HG03432 (cell line): ENCODE data around the gene KRTAP5-2.
A peak's percentile ranks its signal among the peaks of the same experiment; 100 is the strongest.
"Not testable (repeated sequence)": the region's sequence is repeated elsewhere in the genome, so short reads cannot be mapped to it uniquely, and the experiment has no call there.

Experiments used
- ATAC-seq: cut with Tn5 transposase; IDR thresholded peaks from one replicate; pipeline ENCODE4 v1.9.1; 2021; ENCODE audit warnings: mild to moderate bottlenecking, moderate library complexity; ENCODE audit not compliant: unreplicated experiment

Gene KRTAP5-2

DNA sequence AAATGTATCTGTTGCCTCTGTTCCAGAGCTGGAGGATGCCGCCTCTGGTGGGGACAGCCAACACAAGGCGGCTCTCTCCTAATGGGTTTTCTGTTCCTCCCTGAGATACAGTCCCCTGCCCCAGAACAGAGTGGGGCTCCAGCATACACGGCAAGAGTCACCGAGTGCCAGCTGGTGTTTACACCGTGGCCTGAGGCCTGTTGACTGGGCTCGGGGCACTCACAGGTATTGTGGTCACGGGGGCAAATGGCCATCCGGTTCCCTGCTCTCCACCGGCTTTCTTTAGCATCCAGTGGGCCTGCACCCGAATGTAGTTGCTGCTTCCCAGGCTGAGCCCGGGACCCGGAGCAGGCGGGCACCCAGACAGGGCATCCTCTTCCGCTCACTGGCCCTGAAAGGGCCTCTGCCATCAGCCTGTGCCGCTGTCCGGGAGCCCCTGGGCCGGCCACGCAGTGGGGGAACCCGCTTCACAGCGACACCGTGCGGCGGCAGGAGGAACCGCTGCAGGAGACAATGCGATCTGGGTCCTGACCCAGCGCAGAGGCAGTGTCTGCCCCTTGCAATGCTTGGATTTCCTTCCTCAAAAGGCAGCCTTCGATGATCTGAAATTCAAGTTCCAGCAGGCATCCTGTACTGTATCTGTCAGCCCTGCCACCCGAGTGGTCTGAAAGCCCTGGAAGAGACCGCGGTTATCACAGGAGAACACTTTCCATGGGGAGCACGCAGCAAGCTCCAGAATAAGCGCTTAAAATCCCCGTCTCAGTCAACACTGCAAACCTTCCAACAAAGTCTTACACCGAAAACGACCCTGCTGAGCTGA lies 30.6 kb upstream of the KRTAP5-2 start:
- ATAC-seq = no peak

GRCh38 chr11:1625541-1625940 lies 27.4 kb upstream of the KRTAP5-2 start:
- ATAC-seq = no peak

DNA sequence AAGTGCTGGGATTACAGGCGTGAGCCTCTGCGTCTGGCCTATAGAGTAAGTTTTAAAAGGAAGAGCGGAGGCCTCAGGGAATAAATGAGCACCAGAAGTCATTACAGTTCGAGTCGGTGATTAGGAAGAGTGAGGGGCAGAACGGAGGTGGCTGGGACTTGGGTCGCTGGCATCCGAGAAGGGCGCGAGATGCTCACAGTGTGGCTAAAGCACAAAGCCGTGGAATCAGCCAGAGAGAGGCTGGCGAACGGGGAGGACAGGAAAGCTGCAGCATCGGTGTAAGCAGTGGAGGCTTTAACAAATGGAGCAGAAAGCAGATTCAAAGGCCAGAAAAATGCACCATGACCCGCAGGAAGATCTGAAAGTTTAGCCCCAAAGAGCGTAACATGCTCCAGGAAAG lies 26.5 kb upstream of the KRTAP5-2 start:
- ATAC-seq = no peak

DNA sequence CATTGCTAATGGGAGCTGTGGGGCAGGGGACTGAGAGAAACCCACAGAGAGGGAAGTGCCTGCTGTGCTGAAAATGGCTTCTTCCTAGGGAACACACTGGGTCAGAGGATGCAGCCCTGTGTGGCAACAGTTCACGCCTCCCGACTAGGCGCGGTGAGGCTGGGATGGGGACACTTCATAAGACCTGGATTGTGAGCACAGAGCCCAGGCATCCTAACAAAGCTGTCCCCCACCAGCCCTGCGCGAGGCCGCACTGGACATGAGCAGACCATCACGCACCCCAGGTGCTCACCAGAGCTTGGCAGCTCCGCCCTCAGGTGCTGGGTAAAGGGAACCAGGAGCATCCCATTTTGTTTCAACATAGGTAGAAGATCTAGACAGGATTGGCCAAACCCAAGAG lies 25.6 kb upstream of the KRTAP5-2 start:
- ATAC-seq = no peak

DNA sequence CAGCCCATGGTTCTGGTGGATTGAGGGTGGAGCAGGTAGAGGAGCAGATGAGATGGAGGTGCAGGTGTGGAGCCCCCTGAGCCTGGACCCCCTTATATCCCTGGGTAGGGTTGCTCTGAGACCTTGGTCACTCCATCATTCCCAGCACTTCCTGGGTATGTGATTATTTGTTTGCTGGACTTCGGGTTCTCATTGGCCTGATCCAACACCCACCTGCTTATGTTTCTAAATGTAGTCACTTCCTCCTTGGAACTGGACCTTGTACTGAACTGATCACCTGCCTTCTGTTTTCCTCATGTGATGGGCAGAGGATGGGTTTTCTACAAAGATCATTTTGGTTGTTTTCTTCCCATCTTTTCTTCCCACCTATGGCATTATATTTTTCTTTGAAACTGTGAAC lies 24.0 kb upstream of the KRTAP5-2 start, which contains the start of gene KRTAP5-4:
Gene KRTAP5-4 (minus strand): TSS at position 53 of the 400 bp plus-strand sequence. CDS start 45 bp downstream, at position 8.
- no peak for ATAC-seq

DNA sequence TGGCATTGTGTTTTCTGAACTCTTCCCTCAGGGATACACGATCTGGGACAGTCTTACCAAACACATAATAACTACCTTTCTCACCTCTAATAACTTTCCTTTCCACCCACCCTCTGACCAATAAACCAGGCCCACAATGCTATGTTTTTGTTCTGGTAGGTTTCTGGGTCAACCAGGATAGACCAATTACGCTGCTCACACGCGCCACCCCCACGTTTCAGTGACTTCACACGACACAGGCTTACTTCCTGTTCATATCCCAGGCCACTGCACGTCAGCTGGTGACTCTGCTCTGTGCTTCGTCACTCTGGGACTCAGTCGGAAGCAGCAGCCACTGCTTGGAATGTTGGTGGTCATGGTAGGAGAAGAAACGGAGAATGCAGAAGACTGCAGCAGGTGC lies 21.4 kb upstream of the KRTAP5-2 start:
- ATAC-seq = no peak

DNA sequence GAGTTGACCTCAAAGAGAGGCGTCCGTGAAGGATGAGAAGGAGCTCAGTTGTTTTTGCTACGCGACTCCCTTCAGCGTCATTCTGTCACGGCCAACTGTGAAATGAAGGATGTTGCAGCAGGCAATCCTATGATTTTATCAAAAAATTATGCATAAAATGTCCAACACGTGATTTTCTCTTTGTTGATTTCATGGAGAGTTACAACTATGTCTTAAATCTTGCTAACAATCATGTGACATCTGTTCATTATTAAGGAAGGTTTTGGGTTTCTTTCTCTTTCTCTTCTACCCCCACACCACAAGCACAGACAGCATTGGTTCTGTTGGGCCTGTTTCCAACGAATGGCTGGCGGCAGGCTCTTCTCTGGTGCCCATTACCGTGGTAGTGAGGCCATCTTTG lies 20.1 kb upstream of the KRTAP5-2 start:
- ATAC-seq = no peak

GRCh38 chr11:1608363-1608762 lies 10.3 kb upstream of the KRTAP5-2 start, which contains the start of gene KRTAP5-3:
Gene KRTAP5-3 (minus strand): TSS chr11:1608463. CDS start chr11:1608385, 78 bp downstream.
- no peak for ATAC-seq

- not testable (repeated sequence) for ATAC-seq
Measured at GRCh38 chr11:1607901-1608300, 9.8 kb upstream of the KRTAP5-2 start.

- not testable (repeated sequence) for ATAC-seq
Measured at GRCh38 chr11:1607156-1607845, 9.2 kb upstream of the KRTAP5-2 start.

- peak; percentile 77 for ATAC-seq
Measured at GRCh38 chr11:1605923-1606322, 7.8 kb upstream of the KRTAP5-2 start.

GRCh38 chr11:1604711-1605110 lies 6.6 kb upstream of the KRTAP5-2 start:
- no peak for ATAC-seq

DNA sequence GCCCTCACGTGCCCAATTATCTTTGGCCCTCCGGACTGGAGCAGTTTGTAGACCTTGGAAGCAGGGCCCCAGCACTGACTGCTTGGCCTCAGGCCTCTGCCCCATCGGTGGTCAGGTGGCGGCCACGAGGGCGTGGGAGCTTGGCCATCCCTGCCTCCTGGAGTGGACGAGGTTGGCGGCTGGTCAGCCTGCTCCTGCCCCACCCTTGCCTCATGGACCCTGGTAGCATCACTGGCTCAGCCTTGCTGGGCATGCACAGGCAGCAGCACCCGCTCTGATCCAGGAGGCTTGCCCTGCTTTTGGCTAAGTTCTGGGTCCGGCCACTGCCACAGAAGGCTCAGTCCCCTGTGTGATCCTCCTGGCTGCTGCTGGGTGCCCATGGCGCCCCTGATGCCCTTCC lies 6.1 kb upstream of the KRTAP5-2 start:
- ATAC-seq = no peak

GRCh38 chr11:1603629-1604028 lies 5.5 kb upstream of the KRTAP5-2 start:
- ATAC-seq = no peak

GRCh38 chr11:1601663-1602062 lies 3.6 kb upstream of the KRTAP5-2 start:
- not testable (repeated sequence) for ATAC-seq

DNA sequence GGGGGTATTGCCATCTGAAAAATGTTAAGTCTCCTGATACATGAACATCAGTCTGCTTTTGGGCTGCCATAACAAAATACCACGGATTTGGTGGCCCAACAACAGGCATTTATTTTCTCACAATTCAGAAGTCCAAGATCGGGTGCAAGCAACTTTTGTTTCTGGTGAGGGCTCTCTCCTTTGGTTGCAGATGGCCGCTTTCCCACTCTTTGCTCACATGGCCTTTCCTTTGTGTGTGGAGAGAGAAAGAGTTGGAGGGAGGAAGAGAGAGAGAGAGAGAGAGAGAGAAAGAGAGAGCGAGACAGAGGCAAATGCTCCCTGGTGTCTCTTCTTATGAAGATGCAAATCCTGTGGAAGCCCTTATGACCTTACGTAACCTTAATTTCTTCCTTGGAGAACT lies 2.5 kb upstream of the KRTAP5-2 start:
- ATAC-seq = no peak

- no peak for ATAC-seq
Measured at GRCh38 chr11:1598816-1599215, 722 bp upstream of the KRTAP5-2 start.

DNA sequence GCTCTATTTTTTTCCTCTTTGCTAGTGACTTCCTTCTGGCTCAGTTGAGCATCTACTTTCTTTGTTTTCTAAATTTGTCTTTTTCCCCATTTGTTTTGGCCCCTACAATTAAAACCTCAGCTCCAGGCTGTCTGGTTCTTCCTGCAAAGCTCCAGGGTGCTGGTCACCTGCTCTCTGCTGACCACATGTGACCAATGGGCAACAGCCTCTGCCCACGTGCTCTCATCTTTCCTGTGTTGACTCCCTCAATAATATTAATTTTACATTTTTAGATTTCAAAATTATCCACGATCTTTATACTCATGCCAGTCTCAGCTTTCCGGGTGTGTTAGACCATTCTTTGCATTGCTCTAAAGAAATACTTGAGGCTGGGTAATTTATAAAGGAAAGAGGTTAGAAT lies 312 bp upstream of the KRTAP5-2 start:
- not testable (repeated sequence) for ATAC-seq

DNA sequence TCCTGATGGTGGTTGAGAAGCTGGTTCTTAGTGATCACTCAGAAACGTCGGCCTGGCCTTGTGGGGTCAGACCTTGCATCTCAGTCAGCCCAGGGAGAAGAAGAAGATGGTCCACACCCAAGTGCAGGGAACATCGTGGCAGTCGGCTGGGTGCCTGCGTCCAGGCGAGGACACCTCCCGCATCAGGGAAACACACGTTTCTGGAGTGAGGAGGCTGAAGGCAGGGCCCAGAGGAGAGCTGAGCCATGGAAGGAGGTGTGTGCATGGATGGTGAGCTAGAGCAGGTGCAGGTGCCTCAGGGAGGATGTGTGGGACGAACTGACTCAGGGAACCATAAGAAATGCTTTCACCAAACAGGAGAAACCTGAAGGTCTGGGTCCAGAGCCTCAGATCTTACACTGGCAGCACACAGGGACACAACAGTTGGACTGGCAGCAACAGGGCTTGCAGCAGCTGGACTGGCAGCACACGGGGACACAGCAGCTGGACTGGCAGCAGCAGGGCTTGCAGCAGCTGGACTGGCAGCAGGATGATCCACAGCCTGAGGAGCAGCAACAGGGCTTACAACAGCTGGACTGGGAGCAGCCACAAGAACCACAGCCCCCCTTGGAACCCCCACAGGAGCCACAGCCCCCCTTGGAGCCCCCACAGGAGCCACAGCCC lies 632 bp downstream of the KRTAP5-2 start:
- no peak for ATAC-seq

DNA sequence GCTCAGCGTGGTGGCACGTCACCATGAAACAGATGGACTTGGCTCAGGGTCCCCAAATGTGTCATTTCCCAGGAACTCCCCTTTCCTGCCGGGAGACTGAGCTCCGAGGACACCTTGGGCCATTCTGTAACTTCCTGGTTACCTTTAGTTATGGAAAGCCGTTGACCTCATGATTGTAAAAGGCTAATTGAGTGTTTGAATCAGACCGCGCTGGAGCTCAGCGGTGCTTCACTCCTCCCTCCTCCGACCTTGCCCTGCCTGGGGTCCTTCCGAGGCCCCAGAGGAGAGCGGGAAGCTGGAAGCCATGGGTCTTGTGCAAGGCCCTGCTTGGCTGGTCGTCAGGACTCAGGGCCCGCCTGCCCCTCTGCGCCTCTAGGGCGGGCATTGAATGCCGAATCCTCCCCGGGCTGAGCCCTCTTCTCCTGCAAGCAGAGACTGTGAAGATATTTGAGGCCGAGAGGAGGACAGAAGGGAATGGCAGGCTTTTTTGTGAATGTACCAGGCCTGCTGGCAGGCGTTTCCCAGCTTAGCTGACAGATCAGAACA lies 1.4 kb downstream of the KRTAP5-2 start:
- ATAC-seq = not testable (repeated sequence)

GRCh38 chr11:1595994-1596575 lies 2.0 kb downstream of the KRTAP5-2 start:
- not testable (repeated sequence) for ATAC-seq
